ENCODE data around the gene ZNF385D. TPM values are rescaled to one million over a fixed set of nuclear protein-coding genes. Genes with fewer than 3 reads are reported as not detected.

ZNF385D gene
- total RNA-seq, 1 donor from 2014 or later, result under 0.01 TPM

- Histone ChIP-seq H3K27me3 (ENCODE audit: control insufficient read depth, insufficient read depth, low read length) (no peaks in the 10 kb centered on the region), H3K36me3 (ENCODE audit: control insufficient read depth, insufficient read depth, low read length) (no peaks in the 10 kb centered on the region), H3K4me3 (ENCODE audit: low read depth, low read length) (no peak overlapping the region)
- FAIRE-seq (no peak), DNase-seq (ENCODE audit: low read depth) (no peak)
- TF ChIP-seq CTCF (IDR thresholded peaks at IDR 0.05; ENCODE audit: insufficient read depth, low read length, severe bottlenecking), result no peak
Measured at GRCh38 chr3:21481991-21482390, 269.0 kb downstream of the ZNF385D start.

- FAIRE-seq, result no peak
- no peaks in the 10 kb centered on the region for H3K27me3 ChIP-seq (ENCODE audit: control insufficient read depth, insufficient read depth, low read length)
- DNase-seq (ENCODE audit: low read depth), result no peak
- no peak for TF ChIP-seq CTCF (IDR thresholded peaks at IDR 0.05; ENCODE audit: insufficient read depth, low read length, severe bottlenecking)
- H3K4me3 ChIP-seq (ENCODE audit: low read depth, low read length), result no peak overlapping the region
- H3K36me3 ChIP-seq (ENCODE audit: control insufficient read depth, insufficient read depth, low read length), result no peaks in the 10 kb centered on the region
Measured at GRCh38 chr3:21477541-21478288, 273.3 kb downstream of the ZNF385D start.

GRCh38 chr3:21466476-21466875 is 284.5 kb downstream of the ZNF385D start:
- Histone ChIP-seq H3K27me3 (ENCODE audit: control insufficient read depth, insufficient read depth, low read length) (no peaks in the 10 kb centered on the region), H3K4me3 (ENCODE audit: low read depth, low read length) (no peak overlapping the region), H3K36me3 (ENCODE audit: control insufficient read depth, insufficient read depth, low read length) (no peaks in the 10 kb centered on the region)
- no peak for TF ChIP-seq CTCF (IDR thresholded peaks at IDR 0.05; ENCODE audit: insufficient read depth, low read length, severe bottlenecking)
- FAIRE-seq (no peak), DNase-seq (ENCODE audit: low read depth) (no peak)

GRCh38 chr3:21464746-21465145 is 286.3 kb downstream of the ZNF385D start:
- Histone ChIP-seq H3K36me3 (ENCODE audit: control insufficient read depth, insufficient read depth, low read length) (no peaks in the 10 kb centered on the region), H3K27me3 (ENCODE audit: control insufficient read depth, insufficient read depth, low read length) (no peaks in the 10 kb centered on the region), H3K4me3 (ENCODE audit: low read depth, low read length) (no peak overlapping the region)
- no peak for TF ChIP-seq CTCF (IDR thresholded peaks at IDR 0.05; ENCODE audit: insufficient read depth, low read length, severe bottlenecking)
- DNase-seq (ENCODE audit: low read depth) (no peak), FAIRE-seq (no peak)

- FAIRE-seq (no peak), DNase-seq (ENCODE audit: low read depth) (no peak)
- no peak for TF ChIP-seq CTCF (IDR thresholded peaks at IDR 0.05; ENCODE audit: insufficient read depth, low read length, severe bottlenecking)
- Histone ChIP-seq H3K36me3 (ENCODE audit: control insufficient read depth, insufficient read depth, low read length) (no peaks in the 10 kb centered on the region), H3K27me3 (ENCODE audit: control insufficient read depth, insufficient read depth, low read length) (no peaks in the 10 kb centered on the region), H3K4me3 (ENCODE audit: low read depth, low read length) (no peak overlapping the region)
Measured at GRCh38 chr3:21463319-21463718, 287.7 kb downstream of the ZNF385D start.

GRCh38 chr3:21462141-21462540 is 288.9 kb downstream of the ZNF385D start:
- no peak for DNase-seq (ENCODE audit: low read depth)
- Histone ChIP-seq H3K4me3 (ENCODE audit: low read depth, low read length) (no peak overlapping the region), H3K27me3 (ENCODE audit: control insufficient read depth, insufficient read depth, low read length) (no peaks in the 10 kb centered on the region), H3K36me3 (ENCODE audit: control insufficient read depth, insufficient read depth, low read length) (no peaks in the 10 kb centered on the region)
- no peak for TF ChIP-seq CTCF (IDR thresholded peaks at IDR 0.05; ENCODE audit: insufficient read depth, low read length, severe bottlenecking)
- FAIRE-seq, result no peak

All from bronchial epithelial cell (primary cell).